Neuronal stem cell (in vitro differentiated cells): ENCODE data around the gene C10orf67.

ENCODE experiments used
- DNase-seq: peaks from one replicate; pipeline ENCODE4 v3.0.0-alpha.2; 2013; ENCODE audit warnings: low spot score
- H2AFZ ChIP-seq: one replicate; pipeline ENCODE4 v1.6.1; 2013; ENCODE audit warnings: mild to moderate bottlenecking, low read length, inconsistent platforms
- H2AK5ac ChIP-seq: 2 replicates; pipeline ENCODE4 v1.6.1; 2013; ENCODE audit warnings: low read depth, mild to moderate bottlenecking, inconsistent platforms, low read length, moderate library complexity, mixed read lengths
- H2BK120ac ChIP-seq: 2 replicates; pipeline ENCODE4 v1.6.1; 2013; ENCODE audit warnings: low read depth, mild to moderate bottlenecking, inconsistent platforms, low read length, moderate library complexity, mixed read lengths
- H2BK12ac ChIP-seq: one replicate; pipeline ENCODE4 v1.6.1; 2013; ENCODE audit warnings: low read length, inconsistent platforms
- H2BK15ac ChIP-seq: 2 replicates; pipeline ENCODE4 v1.6.1; 2013; ENCODE audit warnings: mild to moderate bottlenecking, low read length, inconsistent platforms, mixed read lengths
- H2BK5ac ChIP-seq: one replicate; pipeline ENCODE4 v1.6.1; 2013; ENCODE audit warnings: inconsistent platforms, mild to moderate bottlenecking, low read length, moderate library complexity
- H3K14ac ChIP-seq: one replicate; pipeline ENCODE4 v1.6.1; 2013; ENCODE audit warnings: low read length, inconsistent platforms
- H3K18ac ChIP-seq: 2 replicates; pipeline ENCODE4 v1.6.1; 2013; ENCODE audit warnings: low read length, inconsistent platforms
- H3K23ac ChIP-seq: 2 replicates; pipeline ENCODE4 v1.6.1; 2013; ENCODE audit warnings: low read depth, mild to moderate bottlenecking, mixed read lengths, low read length, inconsistent platforms; ENCODE audit not compliant: poor library complexity
- H3K27ac ChIP-seq: replicated peaks from 3 replicates; pipeline ENCODE4 v1.5.1; 2013; ENCODE audit warnings: low read length, inconsistent platforms
- H3K27me3 ChIP-seq, 3 experiments: 2 replicates each; pipeline ENCODE4 v1.6.1; 2013; ENCODE audit warnings: low read length in 3 of 3, mild to moderate bottlenecking in 2 of 3, inconsistent platforms in 1 of 3, low read depth in 1 of 3, mixed read lengths in 1 of 3, moderate library complexity in 1 of 3; ENCODE audit not compliant: control insufficient read depth in 3 of 3, insufficient read depth in 3 of 3
- H3K36me3 ChIP-seq, 2 donors: replicated peaks in 1 of 2; 2 replicates each; pipeline ENCODE4 v1.6.1; 2013; ENCODE audit warnings: low read length in 2 of 2; ENCODE audit not compliant: control insufficient read depth in 2 of 2, insufficient read depth in 2 of 2
- H3K4ac ChIP-seq: 2 replicates; pipeline ENCODE4 v1.6.1; 2013; ENCODE audit warnings: inconsistent platforms, mild to moderate bottlenecking, low read length, moderate library complexity
- H3K4me1 ChIP-seq, 2 donors: 1 replicate in 1 of 2; 2 replicates in 1 of 2; pipeline ENCODE4 v1.6.1; 2013; ENCODE audit warnings: low read length in 2 of 2, low read depth in 1 of 2; ENCODE audit not compliant: control insufficient read depth in 2 of 2, insufficient read depth in 1 of 2
- H3K4me2 ChIP-seq: one replicate; pipeline ENCODE4 v1.6.1; 2013; ENCODE audit warnings: mild to moderate bottlenecking, low read length, inconsistent platforms; ENCODE audit not compliant: insufficient read depth, poor library complexity, severe bottlenecking
- H3K4me3 ChIP-seq, 2 donors: 2 replicates each; pipeline ENCODE4 v1.5.1; 2013; ENCODE audit warnings: low read length in 2 of 2, mild to moderate bottlenecking in 2 of 2, inconsistent platforms in 1 of 2, moderate library complexity in 1 of 2
- H3K79me1 ChIP-seq: one replicate; pipeline ENCODE4 v1.6.1; 2013; ENCODE audit warnings: low read depth, mild to moderate bottlenecking, inconsistent platforms, low read length, moderate library complexity
- H3K9ac ChIP-seq: one replicate; pipeline ENCODE4 v1.6.1; 2013; ENCODE audit warnings: mild to moderate bottlenecking, low read depth, low read length, inconsistent platforms; ENCODE audit not compliant: poor library complexity
- H3K9me3 ChIP-seq, 2 donors: replicated peaks in 1 of 2; 2 replicates each; pipeline versions ENCODE3 to v1.6.1; 2013; ENCODE audit warnings: low read length in 2 of 2, mild to moderate bottlenecking in 2 of 2, inconsistent platforms in 1 of 2, low read depth in 1 of 2, mixed read lengths in 1 of 2, moderate library complexity in 1 of 2; ENCODE audit not compliant: control insufficient read depth in 2 of 2, insufficient read depth in 1 of 2
- H4K8ac ChIP-seq: one replicate; pipeline ENCODE4 v1.6.1; 2013; ENCODE audit warnings: low read depth, mild to moderate bottlenecking, inconsistent platforms, low read length, moderate library complexity
- H4K91ac ChIP-seq: one replicate; pipeline ENCODE4 v1.6.1; 2013; ENCODE audit warnings: low read length, low read depth, mild to moderate bottlenecking, inconsistent platforms; ENCODE audit not compliant: poor library complexity
- WGBS, 2 donors: extraction: QIAGEN DNeasy Blood & Tissue Kit; methylation state at CpG; one replicate each; pipeline ENCODE4 v1.1.7; 2013; ENCODE audit warnings: missing lambda C conversion rate in 2 of 2, mixed read lengths in 1 of 2; ENCODE audit not compliant: insufficient read length in 2 of 2, insufficient replicate concordance in 1 of 2; ENCODE audit errors: extremely low coverage in 2 of 2; 5-methylcytosine and 5-hydroxymethylcytosine counted together

Gene C10orf67

GRCh38 chr10:23362879-23363792 lies 18.5 kb upstream of the C10orf67 start:
- Histone ChIP-seq H4K91ac (no peak overlapping the region), H3K79me1 (no peaks in the 10 kb centered on the region), H3K27ac (no peak overlapping the region), H3K27me3 (no peaks in the 10 kb centered on the region), H2AFZ (no peak overlapping the region), H2BK120ac (no peak overlapping the region), H2BK5ac (no peak overlapping the region), H3K23ac (no peak overlapping the region), H3K4me1 (no peaks in the 10 kb centered on the region), H2BK15ac (no peak overlapping the region), H3K4me2 (no peak overlapping the region), H4K8ac (no peak overlapping the region), H3K4me3 (no peak overlapping the region), H3K9me3 (no peaks in the 10 kb centered on the region), H2BK12ac (no peak overlapping the region), H3K14ac (no peak overlapping the region), H3K36me3 (no peaks in the 10 kb centered on the region), H3K9ac (no peak overlapping the region), H3K18ac (no peak overlapping the region), H3K4ac (no peak overlapping the region), H2AK5ac (no peak overlapping the region)
- no CpG with 5 or more reads among the region's 9 CpGs for WGBS, 2 donors
- no peak for DNase-seq

- Histone ChIP-seq H3K4me2 (no peak overlapping the region), H2AK5ac (no peak overlapping the region)
- WGBS, 2 donors: no CpG with 5 or more reads among the region's 1 CpG
These were observed 17.7 kb upstream of the C10orf67 start for GRCh38 chr10:23362069-23362830.

GRCh38 chr10:23361665-23362064 lies 17.1 kb upstream of the C10orf67 start:
- Histone ChIP-seq H2BK5ac (no peak overlapping the region), H2BK15ac (no peak overlapping the region), H3K27ac (no peak overlapping the region), H3K4me2 (no peak overlapping the region), H3K4me3 (no peak overlapping the region), H3K14ac (no peak overlapping the region), H4K91ac (no peak overlapping the region), H3K9me3 (no peaks in the 10 kb centered on the region), H3K4me1 (no peaks in the 10 kb centered on the region), H2AK5ac (no peak overlapping the region), H2BK12ac (no peak overlapping the region), H3K36me3 (no peaks in the 10 kb centered on the region), H2BK120ac (no peak overlapping the region), H3K23ac (no peak overlapping the region), H3K18ac (no peak overlapping the region), H3K27me3 (no peaks in the 10 kb centered on the region), H2AFZ (no peak overlapping the region), H3K79me1 (no peaks in the 10 kb centered on the region), H3K4ac (no peak overlapping the region), H4K8ac (no peak overlapping the region), H3K9ac (no peak overlapping the region)
- DNase-seq: no peak
- WGBS, 2 donors: no CpG with 5 or more reads among the region's 2 CpGs

More at GRCh38 chr10:23362069-23362830, 17.7 kb upstream of the C10orf67 start:
- no peak overlapping the region for H3K23ac ChIP-seq
- no peak overlapping the region for H3K4me3 ChIP-seq
- H3K18ac ChIP-seq: no peak overlapping the region
- H2AFZ ChIP-seq: no peak overlapping the region
- H3K9ac ChIP-seq: no peak overlapping the region
- DNase-seq: no peak
- H2BK15ac ChIP-seq: no peak overlapping the region
- no peak overlapping the region for H2BK120ac ChIP-seq
- no peak overlapping the region for H4K8ac ChIP-seq
- no peaks in the 10 kb centered on the region for H3K79me1 ChIP-seq
- no peak overlapping the region for H3K27ac ChIP-seq
- H3K4me1 ChIP-seq: no peaks in the 10 kb centered on the region
- no peak overlapping the region for H3K14ac ChIP-seq
- no peaks in the 10 kb centered on the region for H3K9me3 ChIP-seq
- no peak overlapping the region for H3K4ac ChIP-seq
- H3K27me3 ChIP-seq: no peaks in the 10 kb centered on the region
- H2BK12ac ChIP-seq: no peak overlapping the region
- H3K36me3 ChIP-seq: no peaks in the 10 kb centered on the region
- no peak overlapping the region for H2BK5ac ChIP-seq
- no peak overlapping the region for H4K91ac ChIP-seq
